Mesenteric fat pad (tissue), 1 donor: ENCODE results near the gene PCDHA8. TPM values are rescaled to one million over a fixed set of nuclear protein-coding genes. Genes with fewer than 3 reads are reported as not detected.
"Not testable (repeated sequence)": the region's sequence is repeated elsewhere in the genome, so short reads cannot be mapped to it uniquely, and the experiment has no call there.

Experiments used
- DNase-seq: peaks from one replicate; pipeline ENCODE4 v3.0.0-alpha.2; 2020; ENCODE audit warnings: low spot score
- total RNA-seq: library from RNA; stranded (reverse); fragmentation: NEBNext Ultra II Directional; extraction: Animal tissue kit (Norgen Biotek cat#: 25700); gene quantifications from one replicate; pipeline ENCODE4 v1.2.1, GENCODE V29; 2021
- donor health status: DM: yes; HTN: yes; CAD: no.

PCDHA8 gene
- total RNA-seq, 1 donor from 2014 or later, result 0.19 TPM

DNA sequence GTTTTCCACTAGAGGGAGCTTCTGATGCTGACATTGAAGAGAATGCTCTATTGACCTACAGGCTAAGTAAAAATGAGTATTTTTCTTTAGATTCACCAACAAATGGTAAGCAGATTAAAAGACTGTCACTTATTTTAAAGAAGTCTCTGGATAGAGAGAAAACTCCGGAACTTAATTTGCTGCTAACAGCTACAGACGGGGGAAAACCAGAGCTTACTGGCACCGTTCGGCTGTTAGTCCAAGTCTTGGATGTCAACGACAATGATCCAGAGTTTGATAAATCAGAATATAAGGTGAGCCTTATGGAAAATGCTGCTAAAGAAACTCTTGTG lies 28.5 kb downstream of the PCDHA8 start:
- no peak for DNase-seq

DNA sequence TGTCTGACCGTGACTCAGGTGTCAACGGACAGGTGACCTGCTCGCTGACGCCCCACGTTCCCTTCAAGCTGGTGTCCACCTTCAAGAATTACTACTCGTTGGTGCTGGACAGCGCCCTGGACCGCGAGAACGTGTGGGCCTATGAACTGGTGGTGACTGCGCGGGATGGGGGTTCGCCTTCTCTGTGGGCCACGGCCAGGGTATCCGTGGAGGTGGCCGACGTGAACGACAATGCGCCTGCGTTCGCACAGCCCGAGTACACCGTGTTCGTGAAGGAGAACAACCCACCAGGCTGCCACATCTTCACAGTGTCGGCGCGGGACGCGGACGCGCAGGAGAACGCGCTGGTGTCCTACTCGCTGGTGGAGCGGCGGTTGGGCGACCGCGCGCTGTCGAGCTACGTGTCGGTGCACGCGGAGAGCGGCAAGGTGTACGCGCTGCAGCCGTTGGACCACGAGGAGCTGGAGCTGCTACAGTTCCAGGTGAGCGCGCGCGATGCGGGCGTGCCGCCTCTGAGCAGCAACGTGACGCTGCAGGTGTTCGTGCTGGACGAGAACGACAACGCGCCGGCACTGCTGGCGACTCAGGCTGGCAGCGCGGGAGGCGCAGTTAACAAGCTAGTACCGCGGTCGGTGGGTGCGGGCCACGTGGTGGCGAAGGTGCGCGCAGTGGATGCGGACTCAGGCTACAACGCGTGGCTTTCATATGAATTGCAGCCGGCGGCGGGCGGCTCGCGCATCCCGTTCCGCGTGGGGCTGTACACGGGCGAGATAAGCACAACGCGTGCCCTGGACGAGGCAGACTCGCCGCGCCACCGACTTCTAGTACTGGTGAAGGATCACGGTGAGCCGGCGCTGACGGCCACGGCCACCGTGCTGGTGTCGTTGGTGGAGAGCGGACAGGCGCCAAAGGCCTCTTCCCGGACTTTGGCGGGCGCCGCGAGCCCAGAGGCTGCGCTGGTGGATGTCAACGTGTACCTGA lies 29.5 kb downstream of the PCDHA8 start:
- no peak for DNase-seq

DNA sequence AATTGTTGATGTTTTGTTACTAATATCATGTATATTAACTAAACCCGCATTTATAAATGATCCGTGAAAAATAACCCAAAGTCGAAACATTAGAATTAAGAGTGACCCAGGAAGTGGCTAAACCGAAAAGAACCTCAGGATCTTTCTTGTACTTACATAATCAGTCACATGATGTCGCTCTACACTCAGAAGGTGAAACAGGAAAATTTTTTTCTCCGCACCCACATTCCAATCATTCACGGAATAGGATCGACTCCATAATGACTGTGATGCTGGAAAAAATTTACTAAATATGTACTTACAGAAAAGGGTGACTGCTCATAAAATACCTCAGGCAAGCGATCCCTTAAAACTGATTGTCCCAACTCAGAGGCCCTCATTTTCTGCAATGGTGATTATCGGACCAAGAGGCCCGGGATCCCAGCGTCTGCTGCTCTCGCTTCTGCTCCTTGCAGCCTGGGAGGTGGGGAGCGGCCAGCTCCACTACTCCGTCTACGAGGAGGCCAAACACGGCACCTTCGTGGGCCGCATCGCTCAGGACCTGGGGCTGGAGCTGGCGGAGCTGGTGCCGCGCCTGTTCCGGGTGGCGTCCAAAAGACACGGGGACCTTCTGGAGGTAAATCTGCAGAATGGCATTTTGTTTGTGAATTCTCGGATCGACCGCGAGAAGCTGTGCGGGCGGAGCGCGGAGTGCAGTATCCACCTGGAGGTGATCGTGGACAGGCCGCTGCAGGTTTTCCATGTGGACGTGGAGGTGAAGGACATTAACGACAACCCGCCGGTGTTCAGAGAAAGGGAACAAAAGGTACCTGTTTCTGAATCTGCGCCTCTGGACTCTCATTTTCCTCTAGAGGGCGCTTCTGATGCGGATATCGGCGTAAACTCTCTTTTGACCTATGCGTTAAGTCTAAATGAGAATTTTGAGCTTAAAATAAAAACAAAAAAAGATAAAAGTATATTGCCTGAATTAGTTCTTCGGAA lies 34.4 kb downstream of the PCDHA8 start, which contains the start of gene PCDHA12:
PCDHA12 (plus strand) TSS at position 224 of the 981 bp plus-strand sequence; CDS start at position 389, 165 bp downstream.
- DNase-seq, result no peak

DNA sequence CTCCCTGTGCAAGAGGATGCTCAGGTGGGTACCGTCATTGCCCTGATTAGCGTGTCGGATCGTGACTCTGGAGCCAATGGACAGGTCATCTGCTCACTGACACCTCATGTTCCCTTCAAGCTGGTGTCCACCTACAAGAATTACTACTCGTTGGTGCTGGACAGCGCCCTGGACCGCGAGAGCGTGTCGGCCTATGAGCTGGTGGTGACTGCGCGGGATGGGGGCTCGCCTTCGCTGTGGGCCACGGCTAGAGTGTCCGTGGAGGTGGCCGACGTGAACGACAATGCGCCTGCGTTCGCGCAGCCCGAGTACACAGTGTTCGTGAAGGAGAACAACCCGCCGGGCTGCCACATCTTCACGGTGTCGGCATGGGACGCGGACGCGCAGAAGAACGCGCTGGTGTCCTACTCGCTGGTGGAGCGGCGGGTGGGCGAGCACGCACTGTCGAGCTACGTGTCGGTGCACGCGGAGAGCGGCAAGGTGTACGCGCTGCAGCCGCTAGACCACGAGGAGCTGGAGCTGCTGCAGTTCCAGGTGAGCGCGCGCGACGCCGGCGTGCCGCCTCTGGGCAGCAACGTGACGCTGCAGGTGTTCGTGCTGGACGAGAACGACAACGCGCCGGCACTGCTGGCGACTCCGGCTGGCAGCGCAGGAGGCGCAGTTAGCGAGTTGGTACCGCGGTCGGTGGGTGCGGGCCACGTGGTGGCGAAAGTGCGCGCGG lies 35.7 kb downstream of the PCDHA8 start:
- DNase-seq, result not testable (repeated sequence)

DNA sequence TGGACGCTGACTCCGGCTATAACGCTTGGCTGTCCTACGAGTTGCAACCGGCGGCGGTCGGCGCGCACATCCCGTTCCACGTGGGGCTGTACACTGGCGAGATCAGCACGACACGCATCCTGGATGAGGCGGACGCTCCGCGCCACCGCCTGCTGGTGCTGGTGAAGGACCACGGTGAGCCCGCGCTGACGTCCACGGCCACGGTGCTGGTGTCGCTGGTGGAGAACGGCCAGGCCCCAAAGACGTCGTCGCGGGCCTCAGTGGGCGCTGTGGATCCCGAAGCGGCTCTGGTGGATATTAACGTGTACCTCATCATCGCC lies 36.2 kb downstream of the PCDHA8 start:
- no peak for DNase-seq

DNA sequence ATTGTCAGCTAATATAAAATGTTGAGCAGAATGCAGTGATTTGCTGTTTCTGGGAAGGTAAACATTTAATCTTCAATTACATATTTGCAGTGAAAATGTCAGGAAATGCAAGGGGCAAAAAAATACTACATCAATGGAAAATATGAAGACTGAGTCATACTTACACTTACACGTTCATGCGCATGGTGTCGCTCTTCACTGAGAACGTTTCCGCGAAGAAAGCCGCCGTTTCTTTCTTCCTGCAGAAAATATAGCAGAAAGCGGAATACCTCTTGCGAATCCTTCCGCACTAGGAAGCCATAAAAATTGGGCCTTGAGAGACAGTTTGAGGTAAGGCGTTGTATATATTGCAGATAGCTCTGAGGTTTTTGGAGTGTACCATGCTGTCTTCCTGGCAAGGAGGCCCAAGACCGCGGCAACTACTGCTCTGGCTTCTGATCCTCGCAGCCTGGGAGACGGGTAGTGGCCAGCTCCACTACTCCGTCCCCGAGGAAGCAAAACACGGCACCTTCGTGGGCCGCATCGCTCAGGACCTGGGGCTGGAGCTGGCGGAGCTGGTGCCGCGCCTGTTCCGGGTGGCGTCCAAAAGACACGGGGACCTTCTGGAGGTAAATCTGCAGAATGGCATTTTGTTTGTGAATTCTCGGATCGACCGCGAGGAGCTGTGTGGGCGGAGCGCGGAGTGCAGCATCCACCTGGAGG lies 41.1 kb downstream of the PCDHA8 start, which contains the start of gene PCDHA13:
PCDHA13 (plus strand) TSS at position 236 of the 702 bp plus-strand sequence; CDS start at position 381, 145 bp downstream.
- DNase-seq, result no peak

DNA sequence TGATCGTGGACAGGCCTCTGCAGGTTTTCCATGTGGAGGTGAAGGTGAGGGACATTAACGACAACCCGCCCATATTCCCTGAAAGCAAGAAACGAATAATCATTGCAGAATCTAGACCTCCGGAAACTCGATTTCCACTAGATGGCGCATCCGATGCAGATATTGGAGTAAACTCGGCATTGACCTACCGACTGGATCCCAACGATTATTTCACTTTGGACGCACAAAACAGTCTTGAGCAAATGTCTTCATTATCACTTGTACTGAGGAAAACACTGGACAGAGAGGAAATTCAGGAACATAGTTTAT lies 41.6 kb downstream of the PCDHA8 start:
- DNase-seq, result no peak

DNA sequence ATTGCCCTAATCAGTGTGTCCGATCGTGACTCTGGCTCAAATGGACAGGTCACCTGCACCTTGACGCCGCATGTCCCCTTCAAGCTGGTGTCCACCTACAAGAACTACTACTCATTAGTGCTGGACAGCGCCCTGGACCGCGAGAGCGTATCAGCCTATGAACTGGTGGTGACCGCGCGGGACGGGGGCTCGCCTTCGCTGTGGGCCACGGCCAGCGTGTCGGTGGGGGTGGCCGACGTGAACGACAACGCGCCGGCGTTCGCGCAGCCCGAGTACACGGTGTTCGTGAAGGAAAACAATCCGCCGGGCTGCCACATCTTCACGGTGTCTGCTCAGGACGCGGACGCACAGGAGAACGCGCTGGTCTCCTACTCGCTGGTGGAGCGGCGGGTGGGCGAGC lies 42.4 kb downstream of the PCDHA8 start:
- DNase-seq, result no peak

DNA sequence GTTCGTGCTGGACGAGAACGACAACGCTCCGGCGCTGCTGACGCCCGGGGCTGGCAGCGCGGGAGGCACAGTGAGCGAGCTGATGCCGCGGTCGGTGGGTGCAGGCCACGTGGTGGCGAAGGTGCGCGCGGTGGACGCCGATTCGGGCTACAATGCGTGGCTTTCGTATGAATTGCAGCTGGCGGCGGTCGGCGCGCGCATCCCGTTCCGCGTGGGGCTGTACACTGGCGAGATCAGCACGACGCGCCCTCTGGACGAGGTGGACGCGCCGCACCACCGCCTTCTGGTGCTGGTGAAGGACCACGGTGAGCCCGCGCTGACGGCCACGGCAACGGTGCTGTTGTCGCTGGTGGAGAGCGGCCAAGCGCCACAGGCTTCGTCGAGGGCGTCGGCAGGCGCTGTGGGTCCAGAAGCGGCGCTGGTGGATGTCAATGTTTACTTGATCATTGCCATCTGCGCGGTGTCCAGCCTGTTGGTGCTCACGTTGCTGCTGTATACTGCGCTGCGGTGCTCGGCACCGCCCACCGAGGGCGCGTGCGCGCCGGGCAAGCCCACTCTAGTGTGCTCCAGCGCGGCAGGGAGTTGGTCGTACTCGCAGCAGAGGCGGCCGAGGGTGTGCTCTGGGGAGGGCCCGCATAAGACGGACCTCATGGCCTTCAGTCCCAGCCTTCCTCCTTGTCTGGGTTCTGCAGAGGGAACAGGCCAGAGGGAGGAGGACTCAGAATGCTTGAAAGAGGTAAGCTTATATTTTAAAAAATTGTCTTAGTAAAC lies 43.1 kb downstream of the PCDHA8 start:
- DNase-seq, result no peak

Other genes starting within 250 kb of the PCDHA8 start
- gene CD14, start 208.0 kb upstream of the PCDHA8 start, total RNA-seq, result 224 TPM
- gene TMCO6, start 201.7 kb upstream of the PCDHA8 start, total RNA-seq, result 9.6 TPM
- gene NDUFA2, start 193.6 kb upstream of the PCDHA8 start, total RNA-seq, result 57.3 TPM
- 66.4 TPM for gene IK, start 193.4 kb upstream of the PCDHA8 start, total RNA-seq
- gene WDR55, start 176.3 kb upstream of the PCDHA8 start, total RNA-seq, result 23.4 TPM
- 1.00 TPM for gene DND1, start 167.6 kb upstream of the PCDHA8 start, total RNA-seq
- gene HARS1, start 149.8 kb upstream of the PCDHA8 start, total RNA-seq, result 50.7 TPM
- gene HARS2, start 149.7 kb upstream of the PCDHA8 start, total RNA-seq, result 15.9 TPM
- 37.9 TPM for gene ZMAT2, start 140.7 kb upstream of the PCDHA8 start, total RNA-seq
- not detected for gene PCDHA1, start 55.0 kb upstream of the PCDHA8 start, total RNA-seq
- gene PCDHA2, start 46.3 kb upstream of the PCDHA8 start, total RNA-seq, result not detected
- 0.29 TPM for gene PCDHA3, start 40.1 kb upstream of the PCDHA8 start, total RNA-seq
- 0.32 TPM for gene PCDHA4, start 34.1 kb upstream of the PCDHA8 start, total RNA-seq
- 0.10 TPM for gene PCDHA5, start 19.6 kb upstream of the PCDHA8 start, total RNA-seq
- 0.32 TPM for gene PCDHA6, start 13.2 kb upstream of the PCDHA8 start, total RNA-seq
- 0.22 TPM for gene PCDHA7, start 6.9 kb upstream of the PCDHA8 start, total RNA-seq
- 0.22 TPM for gene PCDHA9, start 7.2 kb downstream of the PCDHA8 start, total RNA-seq
- gene PCDHA10, start 14.7 kb downstream of the PCDHA8 start, total RNA-seq, result 1.8 TPM
- 0.26 TPM for gene PCDHA11, start 27.8 kb downstream of the PCDHA8 start, total RNA-seq
- 0.29 TPM for gene PCDHA12, start 34.1 kb downstream of the PCDHA8 start, total RNA-seq
- gene PCDHA13, start 40.9 kb downstream of the PCDHA8 start, total RNA-seq, result 0.58 TPM
- gene PCDHAC1, start 85.1 kb downstream of the PCDHA8 start, total RNA-seq, result 0.61 TPM
- gene PCDHAC2, start 125.3 kb downstream of the PCDHA8 start, total RNA-seq, result 1.1 TPM
- gene PCDHB1, start 210.2 kb downstream of the PCDHA8 start, total RNA-seq, result not detected